ENCODE results near the gene MAD1L1. TPM values are rescaled to one million over a fixed set of nuclear protein-coding genes. Genes with fewer than 3 reads are reported as not detected.

Gene MAD1L1
- total RNA-seq, 1 experiment from 2014 or later = 46.7 TPM

DNA sequence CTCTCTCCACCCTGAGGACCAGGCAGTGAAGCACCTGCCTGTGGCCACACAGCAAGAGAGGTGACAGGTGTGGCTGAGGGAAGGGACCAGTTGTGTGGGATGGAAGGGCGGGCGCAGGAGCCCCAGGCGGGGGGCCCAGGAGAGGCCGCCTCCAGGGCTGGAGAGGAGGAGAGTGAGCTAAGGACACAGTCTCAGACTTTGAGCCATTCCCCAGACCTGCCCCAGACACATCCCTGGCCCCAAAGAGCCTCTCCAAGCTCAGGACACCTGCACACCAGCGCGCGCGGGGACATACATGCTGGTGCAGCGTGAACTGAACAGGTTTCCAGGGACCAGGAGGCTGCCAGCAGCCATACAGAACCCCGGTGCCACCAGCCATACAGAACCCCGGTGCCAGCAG, 237.3 kb downstream of the MAD1L1 start:
- Histone ChIP-seq H3K4me1 (ENCODE audit: insufficient read depth, low read length, poor library complexity, severe bottlenecking) (no peaks in the 10 kb centered on the region), H3K4me3 (ENCODE audit: low read depth, low read length, poor library complexity, severe bottlenecking) (no peak overlapping the region), H3K27ac (ENCODE audit: low read depth, low read length, poor library complexity, severe bottlenecking) (no peak overlapping the region), H3K9me3 (ENCODE audit: low read depth, low read length, poor library complexity, severe bottlenecking) (no peaks in the 10 kb centered on the region), H3K27me3 (replicated peaks; ENCODE audit: insufficient read depth, low read depth, low read length, poor library complexity) (no peaks in the 10 kb centered on the region), H3K36me3 (ENCODE audit: insufficient read depth, low read length, poor library complexity, severe bottlenecking) (no peaks in the 10 kb centered on the region)
- ChIA-PET CTCF (no interaction called here), POLR2A (ENCODE audit: low non-redundant PET) (no interaction called here)
- BruUV-seq (replicated peaks) = no TSS peak
- no peak for DNase-seq (ENCODE audit: low spot score)
- no peak for TF ChIP-seq EZH2 (IDR thresholded peaks at IDR 0.05; ENCODE audit: borderline replicate concordance, low read depth, low read length, poor library complexity, severe bottlenecking)
- TF ChIP-seq, protein P1, sequence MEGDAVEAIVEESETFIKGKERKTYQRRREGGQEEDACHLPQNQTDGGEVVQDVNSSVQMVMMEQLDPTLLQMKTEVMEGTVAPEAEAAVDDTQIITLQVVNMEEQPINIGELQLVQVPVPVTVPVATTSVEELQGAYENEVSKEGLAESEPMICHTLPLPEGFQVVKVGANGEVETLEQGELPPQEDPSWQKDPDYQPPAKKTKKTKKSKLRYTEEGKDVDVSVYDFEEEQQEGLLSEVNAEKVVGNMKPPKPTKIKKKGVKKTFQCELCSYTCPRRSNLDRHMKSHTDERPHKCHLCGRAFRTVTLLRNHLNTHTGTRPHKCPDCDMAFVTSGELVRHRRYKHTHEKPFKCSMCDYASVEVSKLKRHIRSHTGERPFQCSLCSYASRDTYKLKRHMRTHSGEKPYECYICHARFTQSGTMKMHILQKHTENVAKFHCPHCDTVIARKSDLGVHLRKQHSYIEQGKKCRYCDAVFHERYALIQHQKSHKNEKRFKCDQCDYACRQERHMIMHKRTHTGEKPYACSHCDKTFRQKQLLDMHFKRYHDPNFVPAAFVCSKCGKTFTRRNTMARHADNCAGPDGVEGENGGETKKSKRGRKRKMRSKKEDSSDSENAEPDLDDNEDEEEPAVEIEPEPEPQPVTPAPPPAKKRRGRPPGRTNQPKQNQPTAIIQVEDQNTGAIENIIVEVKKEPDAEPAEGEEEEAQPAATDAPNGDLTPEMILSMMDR (conservative IDR thresholded peaks at IDR 0.05; ENCODE audit: low read depth, low read length) = no peak
- intact Hi-C loops (cut with micrococcal nuclease; ENCODE audit: unreplicated experiment) = no loop called here

DNA sequence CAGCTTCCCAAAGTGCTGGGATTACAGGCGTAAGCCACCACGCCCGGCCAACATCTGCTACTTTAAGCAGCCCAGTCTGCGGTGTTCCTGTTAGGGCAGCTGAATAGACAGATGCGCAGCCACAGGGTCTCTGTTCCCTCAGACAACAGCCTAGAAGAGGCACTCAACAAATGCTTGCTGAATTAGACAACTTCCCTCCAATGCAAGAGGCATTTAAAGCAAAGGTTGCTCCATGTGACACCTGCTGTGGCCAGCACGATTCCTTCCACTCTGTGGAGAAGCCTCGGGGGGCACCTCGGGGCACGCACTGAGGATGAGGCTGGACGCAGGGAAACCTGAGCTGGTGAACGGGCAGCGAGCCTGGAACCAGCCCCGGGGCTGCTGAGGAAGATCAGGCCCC, 237.8 kb downstream of the MAD1L1 start:
- no peaks in the 10 kb centered on the region for H3K27me3 ChIP-seq (replicated peaks; ENCODE audit: insufficient read depth, low read depth, low read length, poor library complexity)
- TF ChIP-seq EZH2 (IDR thresholded peaks at IDR 0.05; ENCODE audit: borderline replicate concordance, low read depth, low read length, poor library complexity, severe bottlenecking) = no peak
- TF ChIP-seq, protein P1 (conservative IDR thresholded peaks at IDR 0.05; ENCODE audit: low read depth, low read length) = no peak
- CTCF ChIA-PET = no interaction called here
- H3K27ac ChIP-seq (ENCODE audit: low read depth, low read length, poor library complexity, severe bottlenecking) = no peak overlapping the region
- H3K36me3 ChIP-seq (ENCODE audit: insufficient read depth, low read length, poor library complexity, severe bottlenecking) = no peaks in the 10 kb centered on the region
- H3K9me3 ChIP-seq (ENCODE audit: low read depth, low read length, poor library complexity, severe bottlenecking) = no peaks in the 10 kb centered on the region
- intact Hi-C loops (cut with micrococcal nuclease; ENCODE audit: unreplicated experiment) = no loop called here
- no TSS peak for BruUV-seq (replicated peaks)
- POLR2A ChIA-PET (ENCODE audit: low non-redundant PET) = no interaction called here
- H3K4me3 ChIP-seq (ENCODE audit: low read depth, low read length, poor library complexity, severe bottlenecking) = no peak overlapping the region
- H3K4me1 ChIP-seq (ENCODE audit: insufficient read depth, low read length, poor library complexity, severe bottlenecking) = no peaks in the 10 kb centered on the region
- DNase-seq (ENCODE audit: low spot score) = no peak

DNA sequence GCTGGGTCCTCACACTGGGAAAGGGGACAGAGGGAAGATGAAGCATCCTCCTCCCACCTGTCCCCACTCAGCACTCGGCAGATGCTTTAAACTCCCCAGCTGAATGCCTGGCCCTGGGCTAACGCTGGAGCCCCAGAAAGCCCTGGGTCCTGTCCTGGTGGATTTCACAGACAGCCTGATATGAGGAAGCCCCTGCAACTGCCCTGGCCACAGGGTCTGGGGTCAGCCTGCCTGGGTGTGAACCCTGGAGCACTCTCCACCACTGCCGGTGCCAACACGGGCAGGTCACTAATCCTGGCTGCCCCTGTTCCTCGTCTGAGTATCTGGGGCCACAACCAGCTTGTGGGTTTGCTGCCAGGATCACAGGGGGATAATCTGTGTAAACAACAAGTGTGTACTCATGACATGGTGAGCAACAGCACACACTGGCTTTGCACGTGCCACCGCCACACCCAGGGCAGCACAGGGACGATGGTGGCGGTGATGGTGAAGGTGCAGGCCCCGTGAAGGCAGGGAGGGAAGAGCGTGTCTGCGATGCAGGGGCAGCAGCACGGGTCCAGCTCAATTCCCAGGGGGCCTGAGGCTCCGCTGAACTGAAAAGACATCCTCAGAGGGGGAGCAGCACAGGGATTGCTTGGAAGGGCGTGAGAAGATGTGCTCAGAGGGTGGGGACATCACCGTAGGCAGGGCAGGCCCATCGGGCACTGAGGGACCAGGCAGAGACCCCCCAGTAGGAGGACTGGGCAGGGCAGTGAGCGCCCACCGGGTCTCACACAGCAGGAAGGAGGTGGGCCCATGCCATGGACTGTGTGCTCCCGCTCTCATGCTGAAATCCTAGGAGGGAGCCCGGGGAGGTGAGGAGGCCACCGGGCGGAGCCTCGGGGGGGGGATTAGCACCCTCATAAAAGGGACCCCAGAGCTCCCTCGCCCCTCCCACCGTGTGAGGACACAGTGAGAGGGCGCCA, 238.7 kb downstream of the MAD1L1 start:
- POLR2A ChIA-PET (ENCODE audit: low non-redundant PET) = no interaction called here
- Histone ChIP-seq H3K4me1 (ENCODE audit: insufficient read depth, low read length, poor library complexity, severe bottlenecking) (no peaks in the 10 kb centered on the region), H3K27ac (ENCODE audit: low read depth, low read length, poor library complexity, severe bottlenecking) (no peak overlapping the region), H3K4me3 (ENCODE audit: low read depth, low read length, poor library complexity, severe bottlenecking) (no peak overlapping the region), H3K36me3 (ENCODE audit: insufficient read depth, low read length, poor library complexity, severe bottlenecking) (no peaks in the 10 kb centered on the region), H3K27me3 (replicated peaks; ENCODE audit: insufficient read depth, low read depth, low read length, poor library complexity) (no peaks in the 10 kb centered on the region), H3K9me3 (ENCODE audit: low read depth, low read length, poor library complexity, severe bottlenecking) (no peaks in the 10 kb centered on the region)
- CTCF ChIA-PET = no interaction called here
- intact Hi-C loops (cut with micrococcal nuclease; ENCODE audit: unreplicated experiment) = no loop called here
- TF ChIP-seq EZH2 (IDR thresholded peaks at IDR 0.05; ENCODE audit: borderline replicate concordance, low read depth, low read length, poor library complexity, severe bottlenecking) = no peak
- TF ChIP-seq, protein P1 (conservative IDR thresholded peaks at IDR 0.05; ENCODE audit: low read depth, low read length) = no peak
- no TSS peak for BruUV-seq (replicated peaks)
- DNase-seq (ENCODE audit: low spot score) = no peak
